Measurements from ENCODE around the gene TMEM255B. TPM values are rescaled to one million over a fixed set of nuclear protein-coding genes. Genes with fewer than 3 reads are reported as not detected.

Gene TMEM255B
- total RNA-seq, 1 experiment from 2014 or later = 26.3 TPM

DNA sequence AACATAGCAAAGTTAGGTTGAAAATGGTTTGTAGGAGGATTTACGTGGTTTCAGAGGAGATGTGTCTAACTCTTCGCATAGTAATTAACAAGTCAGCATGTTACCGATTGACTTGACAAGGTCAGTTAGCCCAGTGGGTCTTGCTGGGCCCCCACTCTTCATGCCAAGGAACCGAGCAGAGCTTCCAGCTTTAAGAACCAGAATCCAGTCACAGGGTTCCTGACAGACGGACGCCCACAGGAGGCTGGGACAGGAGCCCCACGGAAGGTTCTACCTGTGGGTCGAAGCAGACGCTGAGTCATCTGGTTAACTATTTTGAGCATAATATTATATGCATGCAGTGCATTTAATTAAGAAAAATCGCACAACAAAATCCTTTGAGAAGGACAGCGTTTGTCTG is 3.5 kb downstream of the TMEM255B start:
- intact Hi-C loops (cut with micrococcal nuclease; ENCODE audit: unreplicated experiment) = no loop called here

DNA sequence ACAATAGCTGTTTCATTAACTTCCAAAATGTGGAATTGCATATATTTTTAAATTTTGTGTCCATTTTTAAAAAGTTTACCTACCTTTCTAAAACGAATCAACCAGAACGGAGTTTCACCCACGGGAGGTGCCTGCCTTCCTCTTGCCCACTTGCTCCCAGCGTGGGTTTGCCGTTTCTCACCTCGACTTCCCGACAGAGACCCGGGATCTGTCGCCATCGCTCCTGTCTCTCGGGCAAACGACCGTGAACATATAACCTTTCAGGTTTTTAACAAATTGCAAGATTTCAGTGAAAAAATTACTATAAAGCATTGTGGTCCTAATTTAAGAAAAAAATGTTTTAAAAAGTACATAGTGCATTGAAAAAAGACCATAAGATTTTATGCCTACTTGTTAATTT is 4.2 kb downstream of the TMEM255B start:
- TF ChIP-seq POLR2AphosphoS5 (IDR thresholded peaks at IDR 0.05; ENCODE audit: low read depth, low read length) (no peak), TCF7L2 (IDR thresholded peaks at IDR 0.05; ENCODE audit: low read depth, low read length) (no peak), SIN3A (IDR thresholded peaks at IDR 0.05; ENCODE audit: borderline replicate concordance, insufficient read depth, low read depth, low read length) (no peak)
- TF ChIP-seq, protein P1, sequence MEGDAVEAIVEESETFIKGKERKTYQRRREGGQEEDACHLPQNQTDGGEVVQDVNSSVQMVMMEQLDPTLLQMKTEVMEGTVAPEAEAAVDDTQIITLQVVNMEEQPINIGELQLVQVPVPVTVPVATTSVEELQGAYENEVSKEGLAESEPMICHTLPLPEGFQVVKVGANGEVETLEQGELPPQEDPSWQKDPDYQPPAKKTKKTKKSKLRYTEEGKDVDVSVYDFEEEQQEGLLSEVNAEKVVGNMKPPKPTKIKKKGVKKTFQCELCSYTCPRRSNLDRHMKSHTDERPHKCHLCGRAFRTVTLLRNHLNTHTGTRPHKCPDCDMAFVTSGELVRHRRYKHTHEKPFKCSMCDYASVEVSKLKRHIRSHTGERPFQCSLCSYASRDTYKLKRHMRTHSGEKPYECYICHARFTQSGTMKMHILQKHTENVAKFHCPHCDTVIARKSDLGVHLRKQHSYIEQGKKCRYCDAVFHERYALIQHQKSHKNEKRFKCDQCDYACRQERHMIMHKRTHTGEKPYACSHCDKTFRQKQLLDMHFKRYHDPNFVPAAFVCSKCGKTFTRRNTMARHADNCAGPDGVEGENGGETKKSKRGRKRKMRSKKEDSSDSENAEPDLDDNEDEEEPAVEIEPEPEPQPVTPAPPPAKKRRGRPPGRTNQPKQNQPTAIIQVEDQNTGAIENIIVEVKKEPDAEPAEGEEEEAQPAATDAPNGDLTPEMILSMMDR (IDR thresholded peaks at IDR 0.05) = no peak
- TF ChIP-seq, protein P2, sequence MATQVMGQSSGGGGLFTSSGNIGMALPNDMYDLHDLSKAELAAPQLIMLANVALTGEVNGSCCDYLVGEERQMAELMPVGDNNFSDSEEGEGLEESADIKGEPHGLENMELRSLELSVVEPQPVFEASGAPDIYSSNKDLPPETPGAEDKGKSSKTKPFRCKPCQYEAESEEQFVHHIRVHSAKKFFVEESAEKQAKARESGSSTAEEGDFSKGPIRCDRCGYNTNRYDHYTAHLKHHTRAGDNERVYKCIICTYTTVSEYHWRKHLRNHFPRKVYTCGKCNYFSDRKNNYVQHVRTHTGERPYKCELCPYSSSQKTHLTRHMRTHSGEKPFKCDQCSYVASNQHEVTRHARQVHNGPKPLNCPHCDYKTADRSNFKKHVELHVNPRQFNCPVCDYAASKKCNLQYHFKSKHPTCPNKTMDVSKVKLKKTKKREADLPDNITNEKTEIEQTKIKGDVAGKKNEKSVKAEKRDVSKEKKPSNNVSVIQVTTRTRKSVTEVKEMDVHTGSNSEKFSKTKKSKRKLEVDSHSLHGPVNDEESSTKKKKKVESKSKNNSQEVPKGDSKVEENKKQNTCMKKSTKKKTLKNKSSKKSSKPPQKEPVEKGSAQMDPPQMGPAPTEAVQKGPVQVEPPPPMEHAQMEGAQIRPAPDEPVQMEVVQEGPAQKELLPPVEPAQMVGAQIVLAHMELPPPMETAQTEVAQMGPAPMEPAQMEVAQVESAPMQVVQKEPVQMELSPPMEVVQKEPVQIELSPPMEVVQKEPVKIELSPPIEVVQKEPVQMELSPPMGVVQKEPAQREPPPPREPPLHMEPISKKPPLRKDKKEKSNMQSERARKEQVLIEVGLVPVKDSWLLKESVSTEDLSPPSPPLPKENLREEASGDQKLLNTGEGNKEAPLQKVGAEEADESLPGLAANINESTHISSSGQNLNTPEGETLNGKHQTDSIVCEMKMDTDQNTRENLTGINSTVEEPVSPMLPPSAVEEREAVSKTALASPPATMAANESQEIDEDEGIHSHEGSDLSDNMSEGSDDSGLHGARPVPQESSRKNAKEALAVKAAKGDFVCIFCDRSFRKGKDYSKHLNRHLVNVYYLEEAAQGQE (IDR thresholded peaks at IDR 0.05; ENCODE audit: insufficient read depth in 1 of 2, low read depth in 2 of 2, low read length in 1 of 2) = no peak

More for the DNA sequence above, 3.5 kb downstream of the TMEM255B start:
- TF ChIP-seq POLR2AphosphoS5 (IDR thresholded peaks at IDR 0.05; ENCODE audit: low read depth, low read length) = no peak
- TF ChIP-seq, protein P2 (IDR thresholded peaks at IDR 0.05; ENCODE audit: insufficient read depth in 1 of 2, low read depth in 2 of 2, low read length in 1 of 2) = no peak
- no peak for TF ChIP-seq SIN3A (IDR thresholded peaks at IDR 0.05; ENCODE audit: borderline replicate concordance, insufficient read depth, low read depth, low read length)
- TF ChIP-seq, protein P1 (IDR thresholded peaks at IDR 0.05) = no peak
- no peak for TF ChIP-seq TCF7L2 (IDR thresholded peaks at IDR 0.05; ENCODE audit: low read depth, low read length)
- Histone ChIP-seq H3K4me3 (ENCODE audit: low read depth in 2 of 2, low read length in 2 of 2) (no peak overlapping the region), H3K27me3 (ENCODE audit: control insufficient read depth, insufficient read depth, low read length) (no peaks in the 10 kb centered on the region), H3K9me3 (ENCODE audit: control insufficient read depth, insufficient read depth, low read depth, low read length) (no peaks in the 10 kb centered on the region), H3K4me1 (ENCODE audit: control insufficient read depth, insufficient read depth, low read length) (no peaks in the 10 kb centered on the region), H3K36me3 (ENCODE audit: control insufficient read depth, insufficient read depth, low read length) (no peaks in the 10 kb centered on the region), H3K27ac (ENCODE audit: low read length) (no peak overlapping the region)
- in situ Hi-C loops (cut with HindIII; ENCODE audit: low pct_unique_long_range_greater_than_20kb, low sequenced_read_pairs) = no loop called here
- DNase-seq (ENCODE audit: low read depth, low spot score) (no peak), ATAC-seq (no peak)
- ChIA-PET CTCF (no interaction called here), POLR2A (no interaction called here)
- no TSS peak for BruUV-seq (replicated peaks)

More for the DNA sequence above, 4.2 kb downstream of the TMEM255B start:
- Histone ChIP-seq H3K4me1 (ENCODE audit: control insufficient read depth, insufficient read depth, low read length) (no peaks in the 10 kb centered on the region), H3K27ac (ENCODE audit: low read length) (no peak overlapping the region), H3K4me3 (ENCODE audit: low read depth in 2 of 2, low read length in 2 of 2) (no peak overlapping the region), H3K27me3 (ENCODE audit: control insufficient read depth, insufficient read depth, low read length) (no peaks in the 10 kb centered on the region), H3K9me3 (ENCODE audit: control insufficient read depth, insufficient read depth, low read depth, low read length) (no peaks in the 10 kb centered on the region), H3K36me3 (ENCODE audit: control insufficient read depth, insufficient read depth, low read length) (no peaks in the 10 kb centered on the region)
- ChIA-PET POLR2A (no interaction called here), CTCF (no interaction called here)
- intact Hi-C loops (cut with micrococcal nuclease; ENCODE audit: unreplicated experiment) = no loop called here
- BruUV-seq (replicated peaks) = no TSS peak
- no peak for DNase-seq (ENCODE audit: low read depth, low spot score)
- no peak for ATAC-seq
- in situ Hi-C loops (cut with HindIII; ENCODE audit: low pct_unique_long_range_greater_than_20kb, low sequenced_read_pairs) = no loop called here

All from Panc1 (cell line).